ENCODE data around the gene BRAT1.
"Not testable (repeated sequence)": the region's sequence is repeated elsewhere in the genome, so short reads cannot be mapped to it uniquely, and the experiment has no call there.

BRAT1 gene

GRCh38 chr7:2541291-2542010 lies 13.9 kb downstream of the BRAT1 start:
- H3K4me3 ChIP-seq, result no peak overlapping the region
- TF ChIP-seq CTCF (IDR thresholded peaks at IDR 0.05), result no peak
- no peak for DNase-seq (ENCODE audit: low spot score)
- no peak overlapping the region for H3K27ac ChIP-seq

GRCh38 chr7:2540641-2541051 lies 14.7 kb downstream of the BRAT1 start:
- TF ChIP-seq CTCF (IDR thresholded peaks at IDR 0.05), result no peak
- Histone ChIP-seq H3K27ac (no peak overlapping the region), H3K4me3 (no peak overlapping the region)
- DNase-seq (ENCODE audit: low spot score), result peak; percentile 68

GRCh38 chr7:2540133-2540532 lies 15.2 kb downstream of the BRAT1 start:
- DNase-seq (ENCODE audit: low spot score), result no peak
- H3K4me3 ChIP-seq, result no peak overlapping the region
- TF ChIP-seq CTCF (IDR thresholded peaks at IDR 0.05), result no peak
- no peak overlapping the region for H3K27ac ChIP-seq

GRCh38 chr7:2539031-2539911 lies 16.1 kb downstream of the BRAT1 start:
- no peak for DNase-seq (ENCODE audit: low spot score)
- Histone ChIP-seq H3K4me3 (no peak overlapping the region), H3K27ac (no peak overlapping the region)
- no peak for TF ChIP-seq CTCF (IDR thresholded peaks at IDR 0.05)

- Histone ChIP-seq H3K4me3 (no peak overlapping the region), H3K27ac (no peak overlapping the region)
- no peak for TF ChIP-seq CTCF (IDR thresholded peaks at IDR 0.05)
- no peak for DNase-seq (ENCODE audit: low spot score)
These were observed 17.1 kb downstream of the BRAT1 start for GRCh38 chr7:2537981-2538851.

GRCh38 chr7:2535872-2536627 lies 19.3 kb downstream of the BRAT1 start:
- not testable (repeated sequence) for H3K27ac ChIP-seq

GRCh38 chr7:2534214-2534613 lies 21.1 kb downstream of the BRAT1 start:
- H3K4me3 ChIP-seq; H3K27ac ChIP-seq; DNase-seq (ENCODE audit: low spot score): not testable (repeated sequence)

More at GRCh38 chr7:2535872-2536627, 19.3 kb downstream of the BRAT1 start:
- H3K4me3 ChIP-seq; DNase-seq (ENCODE audit: low spot score): not testable (repeated sequence)

GRCh38 chr7:2533566-2533965 lies 21.8 kb downstream of the BRAT1 start:
- not testable (repeated sequence) for DNase-seq (ENCODE audit: low spot score); H3K4me3 ChIP-seq; H3K27ac ChIP-seq

GRCh38 chr7:2532816-2533215 lies 22.5 kb downstream of the BRAT1 start:
- DNase-seq (ENCODE audit: low spot score); H3K4me3 ChIP-seq: not testable (repeated sequence)

GRCh38 chr7:2532199-2532772 lies 23.0 kb downstream of the BRAT1 start:
- not testable (repeated sequence) for H3K27ac ChIP-seq; DNase-seq (ENCODE audit: low spot score); H3K4me3 ChIP-seq

More at GRCh38 chr7:2532816-2533215, 22.5 kb downstream of the BRAT1 start:
- H3K27ac ChIP-seq, result not testable (repeated sequence)

- not testable (repeated sequence) for H3K4me3 ChIP-seq; H3K27ac ChIP-seq; DNase-seq (ENCODE audit: low spot score)
These were observed 23.6 kb downstream of the BRAT1 start for GRCh38 chr7:2531796-2532110.

Measured in coronary artery (tissue), 2 donors.